K562 (cell line): ENCODE results near the gene ZSWIM6. TPM values are rescaled to one million over a fixed set of nuclear protein-coding genes. Genes with fewer than 3 reads are reported as not detected.

ENCODE experiments used
- ATAC-seq: fragments of 200-7000 bp; cut with Tn5 transposase; 3 replicates; pipeline ENCODE4 v1.9.1; 2020; ENCODE audit warnings: moderate library complexity
- BruUV-seq: library from RNA; stranded (reverse); fragments of 400-500 nt; replicated peaks from 2 replicates; lab custom pipeline; 2021; lab: Mats Ljungman, UMichigan
- CTCF ChIA-PET: fragments of 300-600 bp; formaldehyde crosslinking; extraction: SDS; loops from one replicate; lab custom pipeline; 2021; ENCODE audit warnings: low intra/inter-chr PET ratio; lab: Yijun Ruan, JAX
- POLR2A ChIA-PET: fragments of 300-600, 350-650 bp; sonication (Branson Sonifier 250); formaldehyde crosslinking; extraction: SDS; loops from one replicate; lab custom pipeline; 2021; ENCODE audit warnings: antibody characterized with exemption, inconsistent platforms; lab: Yijun Ruan, JAX
- DNase-seq, 4 experiments: peaks; one replicate each; pipeline versions ENCODE4 v3.0.0 to v3.0.0-alpha.2; 2011 to 2018; ENCODE audit warnings: low spot score in 3 of 4, mixed read lengths in 3 of 4; ENCODE audit errors: extremely low read depth in 1 of 4
- FAIRE-seq: peaks from 2 replicates; lab custom pipeline; 2011; peaks lifted over from hg19 to GRCh38; lab: Jason Lieb, UNC
- H2AFZ ChIP-seq: 2 replicates; pipeline ENCODE4 v1.6.0; 2011; ENCODE audit warnings: low read depth, low read length, control low read depth, inconsistent platforms
- H3K27ac ChIP-seq: fragments of 200-600 bp; 3 replicates; pipeline ENCODE4 v1.8.0; 2011; ENCODE audit warnings: low read depth, mild to moderate bottlenecking, control low read depth, inconsistent platforms, low read length, moderate library complexity, mixed read lengths; ENCODE audit errors: extremely low read depth
- H3K27me3 ChIP-seq, 2 experiments: fragments of 300-600 bp in 1 of 2; 2 replicates in 1 of 2; 3 replicates in 1 of 2; pipeline versions ENCODE4 v1.6.0 to v1.8.0; 2011; ENCODE audit warnings: inconsistent platforms in 2 of 2, low read length in 2 of 2, mild to moderate bottlenecking in 1 of 2, mixed read lengths in 1 of 2, moderate library complexity in 1 of 2; ENCODE audit not compliant: control insufficient read depth in 2 of 2, insufficient read depth in 2 of 2
- H3K36me3 ChIP-seq: fragments of 300-600 bp; 3 replicates; pipeline ENCODE4 v1.8.0; 2011; ENCODE audit warnings: mild to moderate bottlenecking, low read length, inconsistent platforms; ENCODE audit not compliant: control insufficient read depth, insufficient read depth
- H3K4me1 ChIP-seq, 2 experiments: fragments of 200-600 bp in 1 of 2; replicated peaks in 1 of 2; 2 replicates in 1 of 2; 3 replicates in 1 of 2; pipeline versions ENCODE4 v1.5.1 to v1.8.0; 2011; ENCODE audit warnings: inconsistent platforms in 2 of 2, low read length in 2 of 2, mild to moderate bottlenecking in 1 of 2, mixed read lengths in 1 of 2, moderate library complexity in 1 of 2; ENCODE audit not compliant: control insufficient read depth in 2 of 2, insufficient read depth in 2 of 2
- H3K4me2 ChIP-seq: 2 replicates; pipeline ENCODE4 v1.6.1; 2011; ENCODE audit warnings: low read length, control low read depth, inconsistent platforms, mixed read lengths; ENCODE audit not compliant: insufficient read depth
- H3K4me3 ChIP-seq: fragments of 200-600 bp; sonication (generic), shearing (Covaris generic); 2 replicates; pipeline ENCODE4 v1.5.1; 2016; ENCODE audit warnings: control low read depth, inconsistent platforms
- H3K79me2 ChIP-seq: fragments of 200-600 bp; 3 replicates; pipeline ENCODE4 v1.8.0; 2011; ENCODE audit warnings: low read length, inconsistent platforms; ENCODE audit not compliant: control insufficient read depth, insufficient read depth
- H3K9ac ChIP-seq, 2 experiments: 2 replicates each; pipeline versions ENCODE4 v1.6.0 to v1.6.1; 2011; ENCODE audit warnings: low read depth in 2 of 2, low read length in 2 of 2, control low read depth in 1 of 2, inconsistent platforms in 1 of 2, mild to moderate bottlenecking in 1 of 2, mixed read lengths in 1 of 2; ENCODE audit not compliant: insufficient read depth in 1 of 2
- H3K9me1 ChIP-seq: one replicate; pipeline ENCODE4 v1.6.0; 2011; ENCODE audit warnings: inconsistent platforms, mild to moderate bottlenecking, low read length, moderate library complexity; ENCODE audit not compliant: control insufficient read depth, insufficient read depth
- H3K9me3 ChIP-seq: replicated peaks from 2 replicates; pipeline ENCODE4 v1.5.1; 2011; ENCODE audit warnings: low read depth, low read length, inconsistent platforms; ENCODE audit not compliant: control insufficient read depth, insufficient read depth
- H4K20me1 ChIP-seq: replicated peaks from 2 replicates; pipeline ENCODE4 v1.6.1; 2011; ENCODE audit warnings: low read length, inconsistent platforms, mixed read lengths; ENCODE audit not compliant: control insufficient read depth, insufficient read depth
- MCM7 ChIP-seq, 2 experiments: fragments of 450-650 bp; IDR thresholded peaks; 2 replicates each; pipeline ENCODE4 v1.6.1; 2016 to 2018
- MLLT1 ChIP-seq, 2 experiments: fragments of 450-650 bp; IDR thresholded peaks; 2 replicates each; pipeline ENCODE4 v1.6.1; 2016
- PCBP2 ChIP-seq: fragments of 200-400 bp; formaldehyde crosslinking; IDR thresholded peaks from 2 replicates; pipeline ENCODE4 v1.6.1; 2018; ENCODE audit warnings: low read length, low read depth, mild to moderate bottlenecking, moderate library complexity; ENCODE audit not compliant: poor library complexity, severe bottlenecking
- RBM22 ChIP-seq: fragments of 200-400 bp; formaldehyde crosslinking; IDR thresholded peaks from 2 replicates; pipeline ENCODE4 v1.6.1; 2018; ENCODE audit warnings: low read length, low read depth; ENCODE audit not compliant: poor library complexity, severe bottlenecking
- TSHZ1 ChIP-seq: fragments of 250-450 bp; sonication (Bioruptor Pico); IDR thresholded peaks from 2 replicates; pipeline ENCODE4 v1.4.0; 2020; ENCODE audit warnings: mild to moderate bottlenecking, moderate library complexity
- USF2 ChIP-seq: sonication (generic); formaldehyde crosslinking; IDR thresholded peaks from 2 replicates; pipeline ENCODE4 v1.5.0; 2020; ENCODE audit warnings: missing genetic modification reagents
- WGBS: fragments of 100-300 bp; shearing (Covaris generic); methylation state at CpG from one replicate; pipeline ENCODE4 v1.1.6; 2016; ENCODE audit warnings: low coverage, mixed read lengths; ENCODE audit not compliant: insufficient coverage; ENCODE audit errors: missing lambda C conversion rate; 5-methylcytosine and 5-hydroxymethylcytosine counted together
- in situ Hi-C: fragments of 300-500 bp; cut with MboI; formaldehyde crosslinking; loops from 4 replicates; pipeline ENCODE4 v1.15.0; 2018; ENCODE audit warnings: inconsistent platforms, mixed read lengths
- intact Hi-C: fragments of 100-400 bp; cut with micrococcal nuclease; formaldehyde crosslinking; loops from 2 replicates; pipeline ENCODE4 v1.14.2; 2022
- polyA plus RNA-seq, 8 experiments: library from polyadenylated mRNA; depleted of rRNA in 4 of 8; stranded (reverse) in 5 of 8; unstranded in 3 of 8; fragments of >200 nt; fragmentation: Nextera tagmentation in 2 of 8; fragmentation: Illumina TruSeq in 1 of 8; extraction: Ambion mirVana in 2 of 8; extraction: Trizol in 1 of 8; gene quantifications; 2 replicates each; pipeline versions ENCODE4 v1.2.1 to v1.2.3, GENCODE V29; 2011 to 2014; ENCODE audit warnings: inconsistent platforms in 1 of 8, missing spikeins in 1 of 8
- total RNA-seq, 7 experiments: library from RNA; depleted of rRNA in 6 of 7; stranded (reverse); fragments of >200 nt in 6 of 7; fragmentation: Illumina TruSeq in 2 of 7; extraction: Trizol in 2 of 7; gene quantifications; 2 replicates each; pipeline versions ENCODE4 v1.2.1 to v1.2.3, GENCODE V29; 2011 to 2021; ENCODE audit warnings: low replicate concordance in 1 of 7
- TF ChIP-seq, protein P1 (sequence below), 3 experiments: fragments of 200-800 bp in 1 of 3; fragments of 250-450 bp in 1 of 3; fragments of 450-650 bp in 1 of 3; sonication (Bioruptor Pico) in 1 of 3; sonication (Bioruptor generic) in 1 of 3; formaldehyde crosslinking in 1 of 3; IDR thresholded peaks; 2 replicates each; pipeline versions ENCODE4 v1.6.1 to v1.8.0; 2016 to 2022; ENCODE audit warnings: mild to moderate bottlenecking in 2 of 3, missing genetic modification characterization in 2 of 3, missing compliant biosample characterization in 1 of 3, moderate library complexity in 1 of 3
- TF ChIP-seq, protein P2 (sequence below), 2 experiments: fragments of 150-350 bp in 1 of 2; IDR thresholded peaks; 2 replicates each; pipeline ENCODE4 v1.6.1; 2012 to 2016; ENCODE audit warnings: low read depth in 2 of 2, low read length in 2 of 2, mild to moderate bottlenecking in 1 of 2, moderate library complexity in 1 of 2

ZSWIM6 gene
- total and polyA plus RNA-seq, 9 of the 15 experiments (the other 6 are each of a cell fraction or from before 2014, with no cell fraction given): 0.81 to 3.2 (median 2.0) TPM

DNA sequence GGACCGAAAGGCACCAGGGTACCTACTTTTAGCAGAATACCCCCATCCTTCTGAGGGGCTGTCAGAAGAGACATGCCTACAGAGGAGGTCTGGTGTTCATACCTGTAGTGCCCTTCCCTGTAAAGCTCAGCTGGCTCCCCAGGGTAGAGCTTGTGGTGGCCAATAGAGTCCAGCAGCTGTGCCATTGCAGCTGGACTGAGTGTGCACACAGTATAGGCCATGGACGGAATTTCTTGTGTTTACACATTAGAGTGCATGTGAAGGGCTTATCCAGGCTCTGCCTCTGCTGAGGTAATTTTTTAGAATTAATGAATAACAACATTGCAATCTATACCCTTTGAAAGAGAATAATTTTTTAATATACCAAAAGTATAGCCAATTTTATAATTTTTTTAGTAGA is 191.0 kb downstream of the ZSWIM6 start:
- in situ Hi-C loops (no loop called here), intact Hi-C loops (no loop called here)
- WGBS: 40% methylated on average over 2 of the region's 2 CpGs
- no peak overlapping the region for H3K4me2 ChIP-seq
- no peak overlapping the region for H3K27ac ChIP-seq
- H3K9ac ChIP-seq: no peak overlapping the region
- POLR2A ChIA-PET: no interaction called here
- H3K4me3 ChIP-seq: no peak overlapping the region
- no peaks in the 10 kb centered on the region for H3K9me3 ChIP-seq
- no peak overlapping the region for H2AFZ ChIP-seq
- FAIRE-seq (no peak), ATAC-seq (no peak), DNase-seq (no peak)
- BruUV-seq: no TSS peak
- CTCF ChIA-PET: no interaction called here
- no peaks in the 10 kb centered on the region for H4K20me1 ChIP-seq
- no peaks in the 10 kb centered on the region for H3K79me2 ChIP-seq
- no peaks in the 10 kb centered on the region for H3K36me3 ChIP-seq
- H3K27me3 ChIP-seq: no peaks in the 10 kb centered on the region
- no peaks in the 10 kb centered on the region for H3K9me1 ChIP-seq
- no peaks in the 10 kb centered on the region; a peak in 1 of 5 replicates for H3K4me1 ChIP-seq
- TF ChIP-seq MLLT1 (IDR thresholded peaks at IDR 0.05) (no peak), TSHZ1 (CRISPR knock-in tag) (no peak), USF2 (CRISPR knock-in tag) (no peak), MCM7 (IDR thresholded peaks at IDR 0.05) (no peak), RBM22 (no peak), PCBP2 (no peak)
- TF ChIP-seq, protein P1, sequence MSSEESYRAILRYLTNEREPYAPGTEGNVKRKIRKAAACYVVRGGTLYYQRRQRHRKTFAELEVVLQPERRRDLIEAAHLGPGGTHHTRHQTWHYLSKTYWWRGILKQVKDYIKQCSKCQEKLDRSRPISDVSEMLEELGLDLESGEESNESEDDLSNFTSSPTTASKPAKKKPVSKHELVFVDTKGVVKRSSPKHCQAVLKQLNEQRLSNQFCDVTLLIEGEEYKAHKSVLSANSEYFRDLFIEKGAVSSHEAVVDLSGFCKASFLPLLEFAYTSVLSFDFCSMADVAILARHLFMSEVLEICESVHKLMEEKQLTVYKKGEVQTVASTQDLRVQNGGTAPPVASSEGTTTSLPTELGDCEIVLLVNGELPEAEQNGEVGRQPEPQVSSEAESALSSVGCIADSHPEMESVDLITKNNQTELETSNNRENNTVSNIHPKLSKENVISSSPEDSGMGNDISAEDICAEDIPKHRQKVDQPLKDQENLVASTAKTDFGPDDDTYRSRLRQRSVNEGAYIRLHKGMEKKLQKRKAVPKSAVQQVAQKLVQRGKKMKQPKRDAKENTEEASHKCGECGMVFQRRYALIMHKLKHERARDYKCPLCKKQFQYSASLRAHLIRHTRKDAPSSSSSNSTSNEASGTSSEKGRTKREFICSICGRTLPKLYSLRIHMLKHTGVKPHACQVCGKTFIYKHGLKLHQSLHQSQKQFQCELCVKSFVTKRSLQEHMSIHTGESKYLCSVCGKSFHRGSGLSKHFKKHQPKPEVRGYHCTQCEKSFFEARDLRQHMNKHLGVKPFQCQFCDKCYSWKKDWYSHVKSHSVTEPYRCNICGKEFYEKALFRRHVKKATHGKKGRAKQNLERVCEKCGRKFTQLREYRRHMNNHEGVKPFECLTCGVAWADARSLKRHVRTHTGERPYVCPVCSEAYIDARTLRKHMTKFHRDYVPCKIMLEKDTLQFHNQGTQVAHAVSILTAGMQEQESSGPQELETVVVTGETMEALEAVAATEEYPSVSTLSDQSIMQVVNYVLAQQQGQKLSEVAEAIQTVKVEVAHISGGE (CRISPR knock-in tag; IDR thresholded peaks at IDR 0.05): no peak
- TF ChIP-seq, protein P2, sequence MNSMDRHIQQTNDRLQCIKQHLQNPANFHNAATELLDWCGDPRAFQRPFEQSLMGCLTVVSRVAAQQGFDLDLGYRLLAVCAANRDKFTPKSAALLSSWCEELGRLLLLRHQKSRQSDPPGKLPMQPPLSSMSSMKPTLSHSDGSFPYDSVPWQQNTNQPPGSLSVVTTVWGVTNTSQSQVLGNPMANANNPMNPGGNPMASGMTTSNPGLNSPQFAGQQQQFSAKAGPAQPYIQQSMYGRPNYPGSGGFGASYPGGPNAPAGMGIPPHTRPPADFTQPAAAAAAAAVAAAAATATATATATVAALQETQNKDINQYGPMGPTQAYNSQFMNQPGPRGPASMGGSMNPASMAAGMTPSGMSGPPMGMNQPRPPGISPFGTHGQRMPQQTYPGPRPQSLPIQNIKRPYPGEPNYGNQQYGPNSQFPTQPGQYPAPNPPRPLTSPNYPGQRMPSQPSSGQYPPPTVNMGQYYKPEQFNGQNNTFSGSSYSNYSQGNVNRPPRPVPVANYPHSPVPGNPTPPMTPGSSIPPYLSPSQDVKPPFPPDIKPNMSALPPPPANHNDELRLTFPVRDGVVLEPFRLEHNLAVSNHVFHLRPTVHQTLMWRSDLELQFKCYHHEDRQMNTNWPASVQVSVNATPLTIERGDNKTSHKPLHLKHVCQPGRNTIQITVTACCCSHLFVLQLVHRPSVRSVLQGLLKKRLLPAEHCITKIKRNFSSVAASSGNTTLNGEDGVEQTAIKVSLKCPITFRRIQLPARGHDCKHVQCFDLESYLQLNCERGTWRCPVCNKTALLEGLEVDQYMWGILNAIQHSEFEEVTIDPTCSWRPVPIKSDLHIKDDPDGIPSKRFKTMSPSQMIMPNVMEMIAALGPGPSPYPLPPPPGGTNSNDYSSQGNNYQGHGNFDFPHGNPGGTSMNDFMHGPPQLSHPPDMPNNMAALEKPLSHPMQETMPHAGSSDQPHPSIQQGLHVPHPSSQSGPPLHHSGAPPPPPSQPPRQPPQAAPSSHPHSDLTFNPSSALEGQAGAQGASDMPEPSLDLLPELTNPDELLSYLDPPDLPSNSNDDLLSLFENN (IDR thresholded peaks at IDR 0.05; ENCODE audit: low read depth in 2 of 2, low read length in 2 of 2): no peak
